ENCODE data around the gene TMEM255B. TPM values are rescaled to one million over a fixed set of nuclear protein-coding genes. Genes with fewer than 3 reads are reported as not detected.

The TMEM255B gene
- total RNA-seq, 1 donor from 2014 or later: 0.26 TPM

GRCh38 chr13:113726961-113727411 lies 32.0 kb upstream of the TMEM255B start:
- peak overlapping the region; percentile 77 for H3K4me2 ChIP-seq
- no peak overlapping the region for H3K9ac ChIP-seq
- H3K9me3 ChIP-seq (ENCODE audit: low read depth): no peaks in the 10 kb centered on the region
- H3K27me3 ChIP-seq: no peaks in the 10 kb centered on the region
- Mint-ChIP-seq H3K27ac (no peak overlapping the region), H3K36me3 (no peaks in the 10 kb centered on the region), H3K9me3 (peaks cover 3% of the 10 kb centered on the region), H3K4me3 (no peak overlapping the region), H3K4me1 (peaks cover 11% of the 10 kb centered on the region), H3K27me3 (ENCODE audit: insufficient read depth, low read depth) (peaks cover 6% of the 10 kb centered on the region)
- H3K4me1 ChIP-seq: peaks cover 4% of the 10 kb centered on the region
- no peak for DNase-seq (ENCODE audit: low spot score)
- H3F3A ChIP-seq (ENCODE audit: low read depth): peaks cover 24% of the 10 kb centered on the region
- H3K27ac ChIP-seq: no peak overlapping the region
- no peaks in the 10 kb centered on the region for H3K79me2 ChIP-seq (ENCODE audit: low read depth)
- no peaks in the 10 kb centered on the region for H3K36me3 ChIP-seq
- H2AFZ ChIP-seq (replicated peaks): no peak overlapping the region
- H3K4me3 ChIP-seq: no peak overlapping the region
- no peaks in the 10 kb centered on the region for H4K20me1 ChIP-seq (ENCODE audit: low read depth)
- no peak for TF ChIP-seq CTCF (IDR thresholded peaks at IDR 0.05)
- no peak for TF ChIP-seq EZH2phosphoT487 (IDR thresholded peaks at IDR 0.05)
- no peak for TF ChIP-seq EZH2 (IDR thresholded peaks at IDR 0.05)

- Mint-ChIP-seq H3K4me1 (peaks cover 6% of the 10 kb centered on the region), H3K36me3 (no peaks in the 10 kb centered on the region), H3K27me3 (ENCODE audit: insufficient read depth, low read depth) (peaks cover 6% of the 10 kb centered on the region), H3K9me3 (peaks cover 5% of the 10 kb centered on the region), H3K27ac (no peak overlapping the region), H3K4me3 (no peak overlapping the region)
- no peak for DNase-seq (ENCODE audit: low spot score)
- Histone ChIP-seq H3K27me3 (no peaks in the 10 kb centered on the region), H3K4me1 (peaks cover 4% of the 10 kb centered on the region), H3K9ac (no peak overlapping the region), H3F3A (ENCODE audit: low read depth) (peaks cover 21% of the 10 kb centered on the region), H3K36me3 (no peaks in the 10 kb centered on the region), H3K9me3 (ENCODE audit: low read depth) (no peaks in the 10 kb centered on the region), H2AFZ (replicated peaks) (no peak overlapping the region), H3K79me2 (ENCODE audit: low read depth) (no peaks in the 10 kb centered on the region), H4K20me1 (ENCODE audit: low read depth) (no peaks in the 10 kb centered on the region), H3K27ac (no peak overlapping the region), H3K4me3 (no peak overlapping the region), H3K4me2 (no peak overlapping the region)
- no peak for TF ChIP-seq EZH2phosphoT487 (IDR thresholded peaks at IDR 0.05)
- no peak for TF ChIP-seq CTCF (IDR thresholded peaks at IDR 0.05)
- TF ChIP-seq EZH2 (IDR thresholded peaks at IDR 0.05): no peak
Observed at GRCh38 chr13:113728571-113729054, 30.4 kb upstream of the TMEM255B start.

- Histone ChIP-seq H2AFZ (replicated peaks) (no peak overlapping the region), H3K79me2 (ENCODE audit: low read depth) (no peaks in the 10 kb centered on the region), H3K27ac (no peak overlapping the region), H4K20me1 (ENCODE audit: low read depth) (no peaks in the 10 kb centered on the region), H3K9ac (no peak overlapping the region), H3K4me2 (no peak overlapping the region), H3K9me3 (ENCODE audit: low read depth) (no peaks in the 10 kb centered on the region), H3K4me1 (peaks cover 3% of the 10 kb centered on the region), H3K27me3 (no peaks in the 10 kb centered on the region), H3K36me3 (no peaks in the 10 kb centered on the region), H3F3A (ENCODE audit: low read depth) (peaks cover 20% of the 10 kb centered on the region), H3K4me3 (no peak overlapping the region)
- no peak for DNase-seq (ENCODE audit: low spot score)
- Mint-ChIP-seq H3K9me3 (peaks cover 5% of the 10 kb centered on the region), H3K4me1 (peaks cover 3% of the 10 kb centered on the region), H3K27me3 (ENCODE audit: insufficient read depth, low read depth) (peaks cover 11% of the 10 kb centered on the region), H3K36me3 (no peaks in the 10 kb centered on the region), H3K27ac (no peak overlapping the region), H3K4me3 (no peak overlapping the region)
- no peak for TF ChIP-seq EZH2 (IDR thresholded peaks at IDR 0.05)
- TF ChIP-seq CTCF (IDR thresholded peaks at IDR 0.05): no peak
- no peak for TF ChIP-seq EZH2phosphoT487 (IDR thresholded peaks at IDR 0.05)
Observed at GRCh38 chr13:113729187-113730019, 29.6 kb upstream of the TMEM255B start.

Measured in neural progenitor cell (in vitro differentiated cells).